Mesothelial cell of epicardium (in vitro differentiated cells): ENCODE measurements around the gene AGMO. TPM values are rescaled to one million over a fixed set of nuclear protein-coding genes. Genes with fewer than 3 reads are reported as not detected.

Experiments used
- DNase-seq, 2 experiments: peaks; one replicate each; pipeline ENCODE4 v3.0.0; 2021; ENCODE audit warnings: low spot score in 2 of 2; ENCODE audit not compliant: unreplicated experiment in 2 of 2
- H3K27ac Mint-ChIP-seq: 2 replicates; pipeline ENCODE4 v1.8.0; 2021; ENCODE audit warnings: mixed read lengths
- H3K27me3 Mint-ChIP-seq: 2 replicates; pipeline ENCODE4 v1.8.0; 2021; ENCODE audit warnings: low read depth, mixed read lengths
- H3K36me3 Mint-ChIP-seq: 2 replicates; pipeline ENCODE4 v1.8.0; 2021; ENCODE audit warnings: mixed read lengths
- H3K4me1 Mint-ChIP-seq: 2 replicates; pipeline ENCODE4 v1.8.0; 2021; ENCODE audit warnings: mixed read lengths
- H3K4me3 Mint-ChIP-seq: 2 replicates; pipeline ENCODE4 v1.8.0; 2021; ENCODE audit warnings: mild to moderate bottlenecking, moderate library complexity, mixed read lengths
- H3K9me3 Mint-ChIP-seq: 2 replicates; pipeline ENCODE4 v1.8.0; 2021; ENCODE audit warnings: mixed read lengths
- total RNA-seq: library from RNA; stranded (reverse); gene quantifications from 3 replicates; pipeline ENCODE4 v1.2.1, GENCODE V29; 2021
- TF ChIP-seq, protein P1 (sequence below): fragments of 200-600 bp; sonication (generic); IDR thresholded peaks from one replicate; pipeline ENCODE4 v1.5.0; 2021; ENCODE audit warnings: antibody characterized with exemption; ENCODE audit not compliant: unreplicated experiment

Gene AGMO
- total RNA-seq, 1 donor from 2014 or later, result 1.0 TPM

GRCh38 chr7:15441915-15442314 is 119.9 kb downstream of the AGMO start:
- no peaks in the 10 kb centered on the region for H3K27me3 Mint-ChIP-seq

DNA sequence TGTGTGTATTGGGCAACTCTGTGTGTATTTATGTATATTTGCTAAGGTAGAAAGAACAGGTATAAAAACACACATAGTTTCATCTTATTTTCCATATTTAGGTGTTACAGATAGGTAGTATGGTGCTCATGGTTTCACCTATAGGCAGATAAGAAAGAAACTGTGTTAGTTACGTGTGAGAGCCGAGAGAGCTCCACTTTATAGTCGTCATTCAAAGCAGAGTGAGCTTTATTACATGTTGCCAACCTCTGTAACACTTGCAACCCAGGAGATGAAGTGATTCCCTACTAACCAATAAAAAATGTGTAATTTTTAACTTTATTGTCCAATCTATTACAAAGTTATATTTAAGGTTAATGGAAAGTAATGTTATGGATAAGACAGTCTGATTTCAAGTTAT is 121.3 kb downstream of the AGMO start:
- no peak for DNase-seq
- peaks cover 6% of the 10 kb centered on the region for H3K9me3 Mint-ChIP-seq
- no peaks in the 10 kb centered on the region for H3K27me3 Mint-ChIP-seq
- no peaks in the 10 kb centered on the region for H3K4me1 Mint-ChIP-seq
- no peaks in the 10 kb centered on the region for H3K36me3 Mint-ChIP-seq
- H3K4me3 Mint-ChIP-seq, result no peak overlapping the region
- TF ChIP-seq, protein P1, sequence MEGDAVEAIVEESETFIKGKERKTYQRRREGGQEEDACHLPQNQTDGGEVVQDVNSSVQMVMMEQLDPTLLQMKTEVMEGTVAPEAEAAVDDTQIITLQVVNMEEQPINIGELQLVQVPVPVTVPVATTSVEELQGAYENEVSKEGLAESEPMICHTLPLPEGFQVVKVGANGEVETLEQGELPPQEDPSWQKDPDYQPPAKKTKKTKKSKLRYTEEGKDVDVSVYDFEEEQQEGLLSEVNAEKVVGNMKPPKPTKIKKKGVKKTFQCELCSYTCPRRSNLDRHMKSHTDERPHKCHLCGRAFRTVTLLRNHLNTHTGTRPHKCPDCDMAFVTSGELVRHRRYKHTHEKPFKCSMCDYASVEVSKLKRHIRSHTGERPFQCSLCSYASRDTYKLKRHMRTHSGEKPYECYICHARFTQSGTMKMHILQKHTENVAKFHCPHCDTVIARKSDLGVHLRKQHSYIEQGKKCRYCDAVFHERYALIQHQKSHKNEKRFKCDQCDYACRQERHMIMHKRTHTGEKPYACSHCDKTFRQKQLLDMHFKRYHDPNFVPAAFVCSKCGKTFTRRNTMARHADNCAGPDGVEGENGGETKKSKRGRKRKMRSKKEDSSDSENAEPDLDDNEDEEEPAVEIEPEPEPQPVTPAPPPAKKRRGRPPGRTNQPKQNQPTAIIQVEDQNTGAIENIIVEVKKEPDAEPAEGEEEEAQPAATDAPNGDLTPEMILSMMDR, result no peak
- H3K27ac Mint-ChIP-seq, result no peak overlapping the region

More at GRCh38 chr7:15441915-15442314, 119.9 kb downstream of the AGMO start:
- Mint-ChIP-seq H3K4me1 (peaks cover 2% of the 10 kb centered on the region), H3K36me3 (no peaks in the 10 kb centered on the region), H3K27ac (no peak overlapping the region), H3K4me3 (no peak overlapping the region), H3K9me3 (no peaks in the 10 kb centered on the region)
- DNase-seq, result no peak
- TF ChIP-seq, protein P1, result no peak

DNA sequence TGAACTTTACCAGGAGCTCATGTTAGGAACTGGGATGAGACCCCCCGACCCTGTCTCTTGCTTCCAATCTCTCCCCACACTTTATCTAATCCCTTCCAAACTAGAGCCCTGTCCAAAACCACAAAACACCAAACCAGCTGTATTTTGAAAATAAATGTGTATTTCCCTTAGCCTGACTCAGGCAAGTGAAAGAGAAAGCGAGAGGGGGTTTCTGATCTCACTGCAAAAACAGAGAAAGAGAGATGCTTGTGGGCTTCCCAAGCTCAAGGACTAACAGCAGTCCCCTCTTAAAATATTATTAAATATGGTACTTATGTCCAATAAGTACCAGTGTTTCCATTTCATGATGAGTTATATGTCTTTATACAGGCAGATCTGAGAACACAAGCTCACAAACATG is 122.0 kb downstream of the AGMO start:
- H3K27ac Mint-ChIP-seq, result no peak overlapping the region
- no peaks in the 10 kb centered on the region for H3K4me1 Mint-ChIP-seq
- no peak overlapping the region for H3K4me3 Mint-ChIP-seq

DNA sequence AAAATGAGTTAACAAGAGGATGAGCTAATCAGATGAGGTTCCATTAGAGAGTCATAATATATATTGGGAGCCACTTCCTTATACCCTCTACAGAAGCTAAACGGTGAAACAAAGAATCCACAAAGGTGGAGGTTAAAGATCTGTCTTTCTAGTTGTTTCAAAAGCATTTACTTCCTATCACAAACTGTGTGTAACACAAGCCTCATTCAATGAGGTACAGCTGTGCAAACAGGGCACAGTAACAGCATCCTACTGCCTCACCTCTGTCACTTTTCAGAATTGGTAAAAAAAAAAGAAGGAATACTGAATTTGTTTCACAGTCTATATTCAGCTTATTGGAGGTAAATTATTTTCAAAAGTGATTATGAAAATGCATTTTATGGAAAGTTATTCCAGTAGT is 128.7 kb downstream of the AGMO start:
- Mint-ChIP-seq H3K27ac (no peak overlapping the region), H3K9me3 (peaks cover 6% of the 10 kb centered on the region), H3K27me3 (no peaks in the 10 kb centered on the region), H3K4me1 (peaks cover 5% of the 10 kb centered on the region), H3K4me3 (no peak overlapping the region), H3K36me3 (no peaks in the 10 kb centered on the region)
- no peak for DNase-seq
- TF ChIP-seq, protein P1, result no peak

More for the DNA sequence above, 122.0 kb downstream of the AGMO start:
- Mint-ChIP-seq H3K36me3 (no peaks in the 10 kb centered on the region), H3K27me3 (no peaks in the 10 kb centered on the region), H3K9me3 (peaks cover 6% of the 10 kb centered on the region)
- TF ChIP-seq, protein P1, result no peak
- no peak for DNase-seq

DNA sequence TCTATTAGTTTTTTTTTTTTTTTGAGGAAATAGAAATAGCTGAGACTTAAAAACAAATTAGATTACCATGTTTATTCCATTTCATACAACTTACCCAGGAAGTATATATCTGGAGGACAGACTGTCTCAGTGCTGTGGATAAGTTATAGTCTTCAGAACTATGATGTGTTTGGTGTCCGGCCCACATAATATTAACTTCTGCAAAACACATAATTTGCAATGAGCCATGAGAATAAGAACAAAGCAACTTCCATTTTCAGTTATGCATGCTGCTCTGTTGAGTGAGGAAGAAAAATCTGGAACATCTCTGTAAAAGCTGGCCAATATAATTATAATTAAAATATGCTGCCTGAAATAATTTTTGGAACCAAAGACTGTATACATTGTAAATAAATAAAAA is 130.9 kb downstream of the AGMO start:
- Mint-ChIP-seq H3K36me3 (no peaks in the 10 kb centered on the region), H3K9me3 (peaks cover 3% of the 10 kb centered on the region), H3K27me3 (no peaks in the 10 kb centered on the region), H3K27ac (no peak overlapping the region), H3K4me3 (no peak overlapping the region), H3K4me1 (peaks cover 5% of the 10 kb centered on the region)
- TF ChIP-seq, protein P1, result no peak
- DNase-seq, result no peak

- Mint-ChIP-seq H3K4me3 (no peak overlapping the region), H3K9me3 (no peaks in the 10 kb centered on the region), H3K27me3 (no peaks in the 10 kb centered on the region), H3K27ac (no peak overlapping the region), H3K36me3 (no peaks in the 10 kb centered on the region), H3K4me1 (peaks cover 5% of the 10 kb centered on the region)
- TF ChIP-seq, protein P1, result no peak
- DNase-seq, result no peak
These were observed 131.6 kb downstream of the AGMO start for GRCh38 chr7:15430191-15430590.
